GM23338 (cell line): ENCODE results near the gene RIIAD1. TPM values are rescaled to one million over a fixed set of nuclear protein-coding genes. Genes with fewer than 3 reads are reported as not detected.

Source experiments
- ATAC-seq: fragments of 200-7000 bp; cut with Tn5 transposase; 3 replicates; pipeline ENCODE4 v1.9.1; 2020
- DNase-seq: peaks from one replicate; pipeline ENCODE4 v3.0.0-alpha.2; 2015; ENCODE audit warnings: low spot score
- H2AFZ ChIP-seq: fragments of 200-600 bp; sonication (generic); 2 replicates; pipeline ENCODE4 v1.8.0; 2016; ENCODE audit warnings: antibody characterized with exemption, mild to moderate bottlenecking, moderate library complexity
- H3F3A ChIP-seq: fragments of 200-600 bp; sonication (generic); replicated peaks from 2 replicates; pipeline ENCODE4 v1.8.0; 2017; ENCODE audit warnings: antibody characterized with exemption, mixed run types, low read depth
- H3K27ac ChIP-seq: fragments of 200-600 bp; sonication (generic); 2 replicates; pipeline ENCODE4 v1.6.1; 2016; ENCODE audit warnings: low read depth
- H3K27me3 ChIP-seq: fragments of 200-600 bp; sonication (generic); 2 replicates; pipeline ENCODE4 v1.8.0; 2016; ENCODE audit warnings: mild to moderate bottlenecking, mixed run types, moderate library complexity; ENCODE audit not compliant: insufficient read depth
- H3K36me3 ChIP-seq: fragments of 200-600 bp; sonication (generic); 2 replicates; pipeline ENCODE4 v1.8.0; 2016; ENCODE audit warnings: mild to moderate bottlenecking; ENCODE audit not compliant: insufficient read depth
- H3K4me1 ChIP-seq: fragments of 200-600 bp; sonication (generic); 2 replicates; pipeline ENCODE4 v1.8.0; 2016; ENCODE audit warnings: mild to moderate bottlenecking, moderate library complexity; ENCODE audit not compliant: insufficient read depth
- H3K4me2 ChIP-seq: fragments of 200-600 bp; sonication (generic); 2 replicates; pipeline ENCODE4 v1.7.1; 2017; ENCODE audit warnings: mixed run types
- H3K4me3 ChIP-seq: fragments of 200-600 bp; sonication (generic); 2 replicates; pipeline ENCODE4 v1.6.1; 2016; ENCODE audit warnings: mixed run types
- H3K79me2 ChIP-seq: fragments of 200-600 bp; sonication (generic); replicated peaks from 2 replicates; pipeline ENCODE4 v1.8.0; 2017; ENCODE audit warnings: mild to moderate bottlenecking; ENCODE audit not compliant: insufficient read depth
- H3K9me2 ChIP-seq: fragments of 200-600 bp; sonication (generic); 2 replicates; pipeline ENCODE4 v1.8.0; 2017; ENCODE audit not compliant: insufficient read depth
- H4K20me1 ChIP-seq: fragments of 200-600 bp; sonication (generic); replicated peaks from 2 replicates; pipeline ENCODE4 v1.8.0; 2017; ENCODE audit warnings: mild to moderate bottlenecking; ENCODE audit not compliant: insufficient read depth
- H3K27ac Mint-ChIP-seq: 2 replicates; pipeline ENCODE4 v1.8.0; 2020; ENCODE audit warnings: inconsistent platforms, mild to moderate bottlenecking, moderate library complexity, mixed read lengths
- H3K27me3 Mint-ChIP-seq: 3 replicates; pipeline ENCODE4 v1.8.0; 2022; ENCODE audit warnings: low read depth, mild to moderate bottlenecking, moderate library complexity, mixed read lengths, inconsistent platforms; ENCODE audit not compliant: insufficient read depth, poor library complexity
- H3K36me3 Mint-ChIP-seq: 3 replicates; pipeline ENCODE4 v1.8.0; 2021; ENCODE audit warnings: low read depth, mild to moderate bottlenecking, inconsistent platforms, moderate library complexity, mixed read lengths
- H3K4me1 Mint-ChIP-seq: 3 replicates; pipeline ENCODE4 v1.8.0; 2020; ENCODE audit warnings: mild to moderate bottlenecking, inconsistent platforms, mixed read lengths
- H3K4me3 Mint-ChIP-seq: 3 replicates; pipeline ENCODE4 v1.8.0; 2021; ENCODE audit warnings: moderate library complexity, mild to moderate bottlenecking, inconsistent platforms, mixed read lengths
- H3K9me3 Mint-ChIP-seq: 3 replicates; pipeline ENCODE4 v1.8.0; 2020; ENCODE audit warnings: moderate library complexity, mild to moderate bottlenecking, inconsistent platforms, mixed read lengths
- CREB1 ChIP-seq: fragments of 250-450 bp; sonication (Bioruptor Pico); IDR thresholded peaks from 2 replicates; pipeline ENCODE4 v1.5.0; 2020; ENCODE audit warnings: low read depth, mild to moderate bottlenecking, moderate library complexity
- EZH2 ChIP-seq: fragments of 200-600 bp; sonication (generic); IDR thresholded peaks from one replicate; pipeline ENCODE4 v1.8.0; 2017; ENCODE audit warnings: antibody characterized with exemption, mild to moderate bottlenecking, low read depth; ENCODE audit not compliant: unreplicated experiment
- EZH2phosphoT487 ChIP-seq: fragments of 200-600 bp; sonication (generic); IDR thresholded peaks from one replicate; pipeline ENCODE4 v1.8.1; 2018; ENCODE audit warnings: antibody characterized with exemption; ENCODE audit not compliant: unreplicated experiment
- NANOG ChIP-seq: IDR thresholded peaks from 2 replicates; pipeline ENCODE4 v1.6.1; 2016; ENCODE audit warnings: antibody characterized with exemption, borderline replicate concordance
- POLR2AphosphoS5 ChIP-seq: IDR thresholded peaks from 2 replicates; pipeline ENCODE4 v1.6.1; 2016; ENCODE audit warnings: antibody characterized with exemption, low read depth
- STAT1 ChIP-seq: IDR thresholded peaks from one replicate; pipeline ENCODE4 v1.6.1; 2016; ENCODE audit warnings: antibody characterized with exemption; ENCODE audit not compliant: unreplicated experiment
- ZNF114 ChIP-seq: fragments of 250-450 bp; sonication (Bioruptor Pico); IDR thresholded peaks from 2 replicates; pipeline ENCODE4 v1.5.0; 2020; ENCODE audit warnings: mild to moderate bottlenecking, moderate library complexity
- ZNF331 ChIP-seq: fragments of 250-450 bp; sonication (Bioruptor Pico); IDR thresholded peaks from 2 replicates; pipeline ENCODE4 v1.5.0; 2020; ENCODE audit warnings: low read depth, mild to moderate bottlenecking, moderate library complexity
- polyA plus RNA-seq: library from polyadenylated mRNA; unstranded; fragments of >200 nt; fragmentation: Nextera tagmentation; extraction: Ambion mirVana; gene quantifications from 2 replicates; pipeline ENCODE4 v1.2.1, GENCODE V29; 2016
- total RNA-seq: library from RNA; depleted of rRNA; stranded (reverse); fragments of >200 nt; shearing (Covaris generic); gene quantifications from 2 replicates; pipeline ENCODE4 v1.2.3, GENCODE V29; 2014
- TF ChIP-seq, protein P1 (sequence below): fragments of 250-450 bp; sonication (Bioruptor Pico); IDR thresholded peaks from 2 replicates; pipeline ENCODE4 v1.5.0; 2020; ENCODE audit warnings: mild to moderate bottlenecking, moderate library complexity
- TF ChIP-seq, protein P2 (sequence below): IDR thresholded peaks from 2 replicates; pipeline ENCODE4 v1.6.1; 2016; ENCODE audit warnings: antibody characterized with exemption

The RIIAD1 gene
- total and polyA plus RNA-seq, 2 experiments from 2014 or later = not detected

- TF ChIP-seq ZNF331 (CRISPR knock-in tag) = no peak
- no peak for TF ChIP-seq CREB1 (CRISPR knock-in tag)
- no peak for TF ChIP-seq EZH2
- TF ChIP-seq POLR2AphosphoS5 = no peak
- no peak for TF ChIP-seq EZH2phosphoT487
- TF ChIP-seq, protein P1, sequence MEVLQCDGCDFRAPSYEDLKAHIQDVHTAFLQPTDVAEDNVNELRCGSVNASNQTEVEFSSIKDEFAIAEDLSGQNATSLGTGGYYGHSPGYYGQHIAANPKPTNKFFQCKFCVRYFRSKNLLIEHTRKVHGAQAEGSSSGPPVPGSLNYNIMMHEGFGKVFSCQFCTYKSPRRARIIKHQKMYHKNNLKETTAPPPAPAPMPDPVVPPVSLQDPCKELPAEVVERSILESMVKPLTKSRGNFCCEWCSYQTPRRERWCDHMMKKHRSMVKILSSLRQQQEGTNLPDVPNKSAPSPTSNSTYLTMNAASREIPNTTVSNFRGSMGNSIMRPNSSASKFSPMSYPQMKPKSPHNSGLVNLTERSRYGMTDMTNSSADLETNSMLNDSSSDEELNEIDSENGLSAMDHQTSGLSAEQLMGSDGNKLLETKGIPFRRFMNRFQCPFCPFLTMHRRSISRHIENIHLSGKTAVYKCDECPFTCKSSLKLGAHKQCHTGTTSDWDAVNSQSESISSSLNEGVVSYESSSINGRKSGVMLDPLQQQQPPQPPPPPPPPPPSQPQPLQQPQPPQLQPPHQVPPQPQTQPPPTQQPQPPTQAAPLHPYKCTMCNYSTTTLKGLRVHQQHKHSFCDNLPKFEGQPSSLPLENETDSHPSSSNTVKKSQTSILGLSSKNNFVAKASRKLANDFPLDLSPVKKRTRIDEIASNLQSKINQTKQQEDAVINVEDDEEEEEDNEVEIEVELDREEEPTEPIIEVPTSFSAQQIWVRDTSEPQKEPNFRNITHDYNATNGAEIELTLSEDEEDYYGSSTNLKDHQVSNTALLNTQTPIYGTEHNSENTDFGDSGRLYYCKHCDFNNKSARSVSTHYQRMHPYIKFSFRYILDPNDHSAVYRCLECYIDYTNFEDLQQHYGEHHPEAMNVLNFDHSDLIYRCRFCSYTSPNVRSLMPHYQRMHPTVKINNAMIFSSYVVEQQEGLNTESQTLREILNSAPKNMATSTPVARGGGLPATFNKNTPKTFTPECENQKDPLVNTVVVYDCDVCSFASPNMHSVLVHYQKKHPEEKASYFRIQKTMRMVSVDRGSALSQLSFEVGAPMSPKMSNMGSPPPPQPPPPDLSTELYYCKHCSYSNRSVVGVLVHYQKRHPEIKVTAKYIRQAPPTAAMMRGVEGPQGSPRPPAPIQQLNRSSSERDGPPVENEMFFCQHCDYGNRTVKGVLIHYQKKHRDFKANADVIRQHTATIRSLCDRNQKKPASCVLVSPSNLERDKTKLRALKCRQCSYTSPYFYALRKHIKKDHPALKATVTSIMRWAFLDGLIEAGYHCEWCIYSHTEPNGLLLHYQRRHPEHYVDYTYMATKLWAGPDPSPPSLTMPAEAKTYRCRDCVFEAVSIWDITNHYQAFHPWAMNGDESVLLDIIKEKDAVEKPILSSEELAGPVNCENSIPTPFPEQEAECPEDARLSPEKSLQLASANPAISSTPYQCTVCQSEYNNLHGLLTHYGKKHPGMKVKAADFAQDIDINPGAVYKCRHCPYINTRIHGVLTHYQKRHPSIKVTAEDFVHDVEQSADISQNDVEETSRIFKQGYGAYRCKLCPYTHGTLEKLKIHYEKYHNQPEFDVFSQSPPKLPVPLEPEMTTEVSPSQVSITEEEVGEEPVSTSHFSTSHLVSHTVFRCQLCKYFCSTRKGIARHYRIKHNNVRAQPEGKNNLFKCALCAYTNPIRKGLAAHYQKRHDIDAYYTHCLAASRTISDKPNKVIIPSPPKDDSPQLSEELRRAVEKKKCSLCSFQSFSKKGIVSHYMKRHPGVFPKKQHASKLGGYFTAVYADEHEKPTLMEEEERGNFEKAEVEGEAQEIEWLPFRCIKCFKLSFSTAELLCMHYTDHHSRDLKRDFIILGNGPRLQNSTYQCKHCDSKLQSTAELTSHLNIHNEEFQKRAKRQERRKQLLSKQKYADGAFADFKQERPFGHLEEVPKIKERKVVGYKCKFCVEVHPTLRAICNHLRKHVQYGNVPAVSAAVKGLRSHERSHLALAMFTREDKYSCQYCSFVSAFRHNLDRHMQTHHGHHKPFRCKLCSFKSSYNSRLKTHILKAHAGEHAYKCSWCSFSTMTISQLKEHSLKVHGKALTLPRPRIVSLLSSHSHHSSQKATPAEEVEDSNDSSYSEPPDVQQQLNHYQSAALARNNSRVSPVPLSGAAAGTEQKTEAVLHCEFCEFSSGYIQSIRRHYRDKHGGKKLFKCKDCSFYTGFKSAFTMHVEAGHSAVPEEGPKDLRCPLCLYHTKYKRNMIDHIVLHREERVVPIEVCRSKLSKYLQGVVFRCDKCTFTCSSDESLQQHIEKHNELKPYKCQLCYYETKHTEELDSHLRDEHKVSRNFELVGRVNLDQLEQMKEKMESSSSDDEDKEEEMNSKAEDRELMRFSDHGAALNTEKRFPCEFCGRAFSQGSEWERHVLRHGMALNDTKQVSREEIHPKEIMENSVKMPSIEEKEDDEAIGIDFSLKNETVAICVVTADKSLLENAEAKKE (CRISPR knock-in tag) = no peak
- no peak for TF ChIP-seq STAT1
- no peak for TF ChIP-seq NANOG
Measured at GRCh38 chr1:151741516-151741915, 20.2 kb downstream of the RIIAD1 start (continued).

GRCh38 chr1:151756291-151756690, 35.0 kb downstream of the RIIAD1 start:
- Mint-ChIP-seq H3K36me3 (peaks cover 17% of the 10 kb centered on the region), H3K9me3 (no peaks in the 10 kb centered on the region), H3K27me3 (peaks cover 4% of the 10 kb centered on the region), H3K4me3 (no peak overlapping the region), H3K27ac (no peak overlapping the region), H3K4me1 (no peaks in the 10 kb centered on the region)
- H3F3A ChIP-seq = no peaks in the 10 kb centered on the region
- DNase-seq (no peak), ATAC-seq (no peak)
- H3K27me3 ChIP-seq = no peaks in the 10 kb centered on the region
- no peaks in the 10 kb centered on the region for H3K9me2 ChIP-seq
- H2AFZ ChIP-seq = no peak overlapping the region
- no peaks in the 10 kb centered on the region for H4K20me1 ChIP-seq
- H3K4me2 ChIP-seq = no peak overlapping the region
- H3K79me2 ChIP-seq = no peaks in the 10 kb centered on the region
- no peaks in the 10 kb centered on the region for H3K4me1 ChIP-seq
- no peak overlapping the region for H3K27ac ChIP-seq
- H3K36me3 ChIP-seq = peaks cover 16% of the 10 kb centered on the region
- H3K4me3 ChIP-seq = no peak overlapping the region
- TF ChIP-seq, protein P2, sequence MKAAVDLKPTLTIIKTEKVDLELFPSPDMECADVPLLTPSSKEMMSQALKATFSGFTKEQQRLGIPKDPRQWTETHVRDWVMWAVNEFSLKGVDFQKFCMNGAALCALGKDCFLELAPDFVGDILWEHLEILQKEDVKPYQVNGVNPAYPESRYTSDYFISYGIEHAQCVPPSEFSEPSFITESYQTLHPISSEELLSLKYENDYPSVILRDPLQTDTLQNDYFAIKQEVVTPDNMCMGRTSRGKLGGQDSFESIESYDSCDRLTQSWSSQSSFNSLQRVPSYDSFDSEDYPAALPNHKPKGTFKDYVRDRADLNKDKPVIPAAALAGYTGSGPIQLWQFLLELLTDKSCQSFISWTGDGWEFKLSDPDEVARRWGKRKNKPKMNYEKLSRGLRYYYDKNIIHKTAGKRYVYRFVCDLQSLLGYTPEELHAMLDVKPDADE = no peak
- TF ChIP-seq, protein P1 (CRISPR knock-in tag) = no peak
- no peak for TF ChIP-seq ZNF114 (CRISPR knock-in tag)
- no peak for TF ChIP-seq CREB1 (CRISPR knock-in tag)
- TF ChIP-seq NANOG = no peak
